Transverse colon (tissue), 4 donors: ENCODE data around the gene UPK2. TPM values are rescaled to one million over a fixed set of nuclear protein-coding genes. Genes with fewer than 3 reads are reported as not detected.
"Not testable (repeated sequence)": the region's sequence is repeated elsewhere in the genome, so short reads cannot be mapped to it uniquely, and the experiment has no call there.

Experiments
- DNase-seq: peaks from one replicate; pipeline ENCODE4 v3.0.0-alpha.2; 2019
- H3K27ac ChIP-seq, 4 donors: fragments of 200-600 bp; sonication (generic); 2 replicates each; pipeline ENCODE4 v1.5.1; 2016 to 2018; ENCODE audit warnings: inconsistent platforms in 4 of 4
- H3K27me3 ChIP-seq: fragments of 200-600 bp; sonication (generic); 2 replicates; pipeline ENCODE4 v1.5.1; 2017; ENCODE audit warnings: inconsistent platforms
- H3K36me3 ChIP-seq, 4 donors: fragments of 200-600 bp; sonication (generic); 2 replicates each; pipeline ENCODE4 v1.5.1; 2017 to 2019; ENCODE audit warnings: inconsistent platforms in 4 of 4
- H3K4me1 ChIP-seq, 4 donors: fragments of 200-600 bp; sonication (generic); 2 replicates each; pipeline ENCODE4 v1.5.1; 2017 to 2020; ENCODE audit warnings: inconsistent platforms in 4 of 4
- H3K4me3 ChIP-seq, 4 donors: fragments of 200-600 bp; sonication (generic); 1 replicate in 1 of 4; 2 replicates in 3 of 4; pipeline versions ENCODE4 v1.5.1 to v1.6.1; 2017 to 2019; ENCODE audit warnings: inconsistent platforms in 4 of 4
- H3K9me3 ChIP-seq, 2 donors: fragments of 200-600 bp; sonication (generic); 2 replicates each; pipeline ENCODE4 v1.5.1; 2017 to 2019; ENCODE audit warnings: inconsistent platforms in 2 of 2
- CTCF ChIP-seq, 5 experiments: fragments of 200-600 bp in 3 of 5; fragments of 450-650 bp in 2 of 5; sonication (generic) in 3 of 5; IDR thresholded peaks; 1 replicate in 2 of 5; 2 replicates in 3 of 5; pipeline ENCODE4 v1.5.1; 2016 to 2017; ENCODE audit warnings: antibody characterized with exemption in 5 of 5, inconsistent platforms in 3 of 5, mild to moderate bottlenecking in 2 of 5, moderate library complexity in 1 of 5
- EP300 ChIP-seq: sonication (generic); formaldehyde crosslinking; IDR thresholded peaks from one replicate; pipeline ENCODE4 v1.6.1; 2017; ENCODE audit warnings: antibody characterized with exemption, low read depth
- POLR2AphosphoS5 ChIP-seq, 3 donors: sonication (generic); formaldehyde crosslinking; IDR thresholded peaks; one replicate each; pipeline ENCODE4 v1.6.1; 2016; ENCODE audit warnings: antibody characterized with exemption in 3 of 3
- WGBS, 2 donors: methylation state at CpG; one replicate each; pipeline ENCODE4 v1.1.5; 2018; ENCODE audit warnings: low coverage in 1 of 2; 5-methylcytosine and 5-hydroxymethylcytosine counted together
- in situ Hi-C, 4 donors: fragments of 200-750 bp; cut with MboI; loops; one replicate each; pipeline versions ENCODE4 v1.15.0 to v1.15.1; 2017; ENCODE audit warnings: low sequenced_read_pairs in 3 of 4, low pct_ligation_motif_present in 1 of 4, low pct_unique_long_range_greater_than_20kb in 1 of 4
- intact Hi-C: fragments of 100-400 bp; cut with DNase I; formaldehyde crosslinking; loops from one replicate; pipeline ENCODE4 v1.15.1; 2023; ENCODE audit warnings: low total_unique reads
- total RNA-seq, 4 donors: library from RNA; depleted of rRNA; stranded (reverse); fragments of >200 nt; gene quantifications; one replicate each; pipeline ENCODE4 v1.1.0, GENCODE V29; 2016

Gene UPK2
- total RNA-seq, 4 donors from 2014 or later: not detected

- DNase-seq: no peak
- no peak overlapping the region for H3K27ac ChIP-seq
- TF ChIP-seq EP300 (no peak), CTCF (IDR thresholded peaks at IDR 0.05) (no peak)
- H3K36me3 ChIP-seq: no peaks in the 10 kb centered on the region
- no peak overlapping the region for H3K4me3 ChIP-seq
- H3K27me3 ChIP-seq: no peaks in the 10 kb centered on the region
- WGBS, 2 donors: 84% methylated on average over 2 of the region's 2 CpGs; no CpG with 5 or more reads in 1 of the 2 donors
- in situ Hi-C loops: no loop called here
- intact Hi-C loops: no loop called here
- H3K9me3 ChIP-seq: no peaks in the 10 kb centered on the region
- H3K4me1 ChIP-seq: peaks cover 0 to 2% (median 0%) of the 10 kb centered on the region in 4 donors
Measured at GRCh38 chr11:118984825-118985224, 28.7 kb downstream of the UPK2 start.

- no peak for DNase-seq
Measured at GRCh38 chr11:118988280-118988679, 32.2 kb downstream of the UPK2 start.

GRCh38 chr11:118991486-118992038 is 35.5 kb downstream of the UPK2 start:
- 96% methylated on average over 44 of the region's 44 CpGs; no CpG with 5 or more reads in 1 of the 2 donors for WGBS, 2 donors
- DNase-seq, H3K9me3 ChIP-seq, intact Hi-C loops, H3K27me3 ChIP-seq, H3K4me1 ChIP-seq, H3K4me3 ChIP-seq, H3K27ac ChIP-seq, H3K36me3 ChIP-seq, in situ Hi-C loops: not testable (repeated sequence)

More at GRCh38 chr11:118988280-118988679, 32.2 kb downstream of the UPK2 start:
- H3K27me3 ChIP-seq: no peaks in the 10 kb centered on the region
- intact Hi-C loops: no loop called here
- no peak overlapping the region for H3K27ac ChIP-seq
- H3K9me3 ChIP-seq: no peaks in the 10 kb centered on the region
- no peak overlapping the region for H3K4me3 ChIP-seq
- in situ Hi-C loops: no loop called here
- 86 to 94% methylated on average over 3 to 5 of the region's 5 CpGs for WGBS, 2 donors
- no peaks in the 10 kb centered on the region for H3K4me1 ChIP-seq
- H3K36me3 ChIP-seq: no peaks in the 10 kb centered on the region
- TF ChIP-seq POLR2AphosphoS5 (IDR thresholded peaks at IDR 0.05) (no peak), CTCF (IDR thresholded peaks at IDR 0.05) (no peak), EP300 (no peak)

- H3K9me3 ChIP-seq: no peaks in the 10 kb centered on the region
- intact Hi-C loops: no loop called here
- peak overlapping the region; percentile 82 to 91 (median 85) for H3K27ac ChIP-seq
- peaks cover 0 to 23% (median 16%) of the 10 kb centered on the region in 4 donors for H3K4me1 ChIP-seq
- no peak for DNase-seq
- H3K4me3 ChIP-seq: peak overlapping the region; percentile 44 to 82 (median 70)
- peaks cover 0 to 13% (median 5%) of the 10 kb centered on the region in 4 donors for H3K36me3 ChIP-seq
- in situ Hi-C loops: no loop called here
- peak in 1 of 5 experiments; percentile 12 for TF ChIP-seq CTCF (IDR thresholded peaks at IDR 0.05)
- no peak for TF ChIP-seq EP300
- no peaks in the 10 kb centered on the region for H3K27me3 ChIP-seq
- WGBS, 2 donors: 19 to 20% methylated on average over 1 to 22 of the region's 22 CpGs
Measured at GRCh38 chr11:118996926-118997626, 41.0 kb downstream of the UPK2 start.
